Measurements from ENCODE around the gene LY86.
A peak's percentile ranks its signal among the peaks of the same experiment; 100 is the strongest.
"Not testable (repeated sequence)": the region's sequence is repeated elsewhere in the genome, so short reads cannot be mapped to it uniquely, and the experiment has no call there.

LY86 gene

GRCh38 chr6:6665555-6666243 is 77.2 kb downstream of the LY86 start:
- Histone ChIP-seq H3K36me3 (replicated peaks) (no peaks in the 10 kb centered on the region), H3K4me1 (no peaks in the 10 kb centered on the region), H3K9me3 (no peaks in the 10 kb centered on the region), H3K4me3 (no peak overlapping the region), H3K27me3 (ENCODE audit: low read depth) (peaks cover 6% of the 10 kb centered on the region)
- in situ Hi-C loops (cut with MboI; ENCODE audit: low sequenced_read_pairs): no loop called here
- DNase-seq (ENCODE audit: low spot score in 2 of 2): no peak

- DNase-seq (ENCODE audit: low spot score in 2 of 2); H3K27me3 ChIP-seq (ENCODE audit: low read depth); in situ Hi-C loops (cut with MboI; ENCODE audit: low sequenced_read_pairs); H3K4me3 ChIP-seq; H3K4me1 ChIP-seq; H3K9me3 ChIP-seq; H3K36me3 ChIP-seq (replicated peaks): not testable (repeated sequence)
Observed at GRCh38 chr6:6670150-6670549, 81.6 kb downstream of the LY86 start.

- in situ Hi-C loops (cut with MboI; ENCODE audit: low sequenced_read_pairs): loop anchor here (5.0 to 25.0 kb wide), 2 partner anchors 562 to 937 kb away; no protein-coding TSS in a partner anchor
- H3K9me3 ChIP-seq: no peaks in the 10 kb centered on the region
- no peak overlapping the region for H3K4me3 ChIP-seq
- DNase-seq (ENCODE audit: low spot score in 2 of 2): peak in 1 of 2 experiments; percentile 58
- no peaks in the 10 kb centered on the region for H3K4me1 ChIP-seq
- peaks cover 4% of the 10 kb centered on the region; the same call in 1 of the 2 replicates for H3K27me3 ChIP-seq (ENCODE audit: low read depth)
- H3K36me3 ChIP-seq (replicated peaks): no peaks in the 10 kb centered on the region
Observed at GRCh38 chr6:6674872-6675271, 86.4 kb downstream of the LY86 start.

GRCh38 chr6:6676910-6677441 is 88.5 kb downstream of the LY86 start:
- Histone ChIP-seq H3K27me3 (ENCODE audit: low read depth) (no peaks in the 10 kb centered on the region), H3K36me3 (replicated peaks) (no peaks in the 10 kb centered on the region), H3K4me1 (no peaks in the 10 kb centered on the region), H3K9me3 (no peaks in the 10 kb centered on the region), H3K4me3 (no peak overlapping the region)
- in situ Hi-C loops (cut with MboI; ENCODE audit: low sequenced_read_pairs): loop anchor here (5.0 to 25.0 kb wide), 2 partner anchors 560 to 935 kb away; no protein-coding TSS in a partner anchor
- peak; percentile 51 to 85 for DNase-seq (ENCODE audit: low spot score in 2 of 2)

GRCh38 chr6:6678185-6678671 is 89.7 kb downstream of the LY86 start:
- H3K9me3 ChIP-seq: no peaks in the 10 kb centered on the region
- H3K4me1 ChIP-seq: no peaks in the 10 kb centered on the region
- H3K36me3 ChIP-seq (replicated peaks): no peaks in the 10 kb centered on the region
- DNase-seq (ENCODE audit: low spot score in 2 of 2): no peak
- no peak overlapping the region for H3K4me3 ChIP-seq
- H3K27me3 ChIP-seq (ENCODE audit: low read depth): no peaks in the 10 kb centered on the region
- in situ Hi-C loops (cut with MboI; ENCODE audit: low sequenced_read_pairs): loop anchor here (5.0 to 25.0 kb wide), 2 partner anchors 559 to 934 kb away; no protein-coding TSS in a partner anchor

- H3K4me1 ChIP-seq: no peaks in the 10 kb centered on the region
Observed at GRCh38 chr6:6678811-6679210, 90.3 kb downstream of the LY86 start.

GRCh38 chr6:6679633-6680032 is 91.1 kb downstream of the LY86 start:
- in situ Hi-C loops (cut with MboI; ENCODE audit: low sequenced_read_pairs): loop anchor here (5.0 to 25.0 kb wide), 2 partner anchors 558 to 933 kb away; no protein-coding TSS in a partner anchor

More at GRCh38 chr6:6678811-6679210, 90.3 kb downstream of the LY86 start:
- in situ Hi-C loops (cut with MboI; ENCODE audit: low sequenced_read_pairs): loop anchor here (5.0 to 25.0 kb wide), 2 partner anchors 558 to 933 kb away; no protein-coding TSS in a partner anchor
- Histone ChIP-seq H3K27me3 (ENCODE audit: low read depth) (no peaks in the 10 kb centered on the region), H3K9me3 (no peaks in the 10 kb centered on the region), H3K36me3 (replicated peaks) (no peaks in the 10 kb centered on the region), H3K4me3 (no peak overlapping the region)
- no peak for DNase-seq (ENCODE audit: low spot score in 2 of 2)

GRCh38 chr6:6680526-6680925 is 92.0 kb downstream of the LY86 start:
- no peaks in the 10 kb centered on the region for H3K36me3 ChIP-seq (replicated peaks)
- H3K27me3 ChIP-seq (ENCODE audit: low read depth): no peaks in the 10 kb centered on the region
- in situ Hi-C loops (cut with MboI; ENCODE audit: low sequenced_read_pairs): loop anchor here (25.0 kb wide), 1 partner anchor 932 kb away; no protein-coding TSS in a partner anchor
- H3K9me3 ChIP-seq: no peaks in the 10 kb centered on the region
- no peak for DNase-seq (ENCODE audit: low spot score in 2 of 2)
- H3K4me3 ChIP-seq: no peak overlapping the region
- H3K4me1 ChIP-seq: no peaks in the 10 kb centered on the region

More at GRCh38 chr6:6679633-6680032, 91.1 kb downstream of the LY86 start:
- Histone ChIP-seq H3K4me3 (no peak overlapping the region), H3K27me3 (ENCODE audit: low read depth) (no peaks in the 10 kb centered on the region), H3K36me3 (replicated peaks) (no peaks in the 10 kb centered on the region), H3K9me3 (no peaks in the 10 kb centered on the region), H3K4me1 (no peaks in the 10 kb centered on the region)
- DNase-seq (ENCODE audit: low spot score in 2 of 2): no peak

GRCh38 chr6:6681075-6681849 is 92.7 kb downstream of the LY86 start:
- no peaks in the 10 kb centered on the region for H3K9me3 ChIP-seq
- H3K4me3 ChIP-seq: no peak overlapping the region
- no peaks in the 10 kb centered on the region for H3K27me3 ChIP-seq (ENCODE audit: low read depth)
- DNase-seq (ENCODE audit: low spot score in 2 of 2): no peak
- H3K36me3 ChIP-seq (replicated peaks): no peaks in the 10 kb centered on the region
- in situ Hi-C loops (cut with MboI; ENCODE audit: low sequenced_read_pairs): loop anchor here (25.0 kb wide), 1 partner anchor 931 kb away; no protein-coding TSS in a partner anchor
- peaks cover under 1% of the 10 kb centered on the region; the same call in 1 of the 2 replicates for H3K4me1 ChIP-seq

- Histone ChIP-seq H3K4me1 (peaks cover 5% of the 10 kb centered on the region), H3K9me3 (no peaks in the 10 kb centered on the region), H3K4me3 (no peak overlapping the region), H3K27me3 (ENCODE audit: low read depth) (no peaks in the 10 kb centered on the region), H3K36me3 (replicated peaks) (no peaks in the 10 kb centered on the region)
- in situ Hi-C loops (cut with MboI; ENCODE audit: low sequenced_read_pairs): loop anchor here (25.0 kb wide), 1 partner anchor 930 kb away; no protein-coding TSS in a partner anchor
- DNase-seq (ENCODE audit: low spot score in 2 of 2): no peak
Observed at GRCh38 chr6:6682225-6682624, 93.7 kb downstream of the LY86 start.

GRCh38 chr6:6683969-6684833 is 95.7 kb downstream of the LY86 start:
- in situ Hi-C loops (cut with MboI; ENCODE audit: low sequenced_read_pairs): loop anchor here (25.0 kb wide), 1 partner anchor 928 kb away; no protein-coding TSS in a partner anchor
- Histone ChIP-seq H3K27me3 (ENCODE audit: low read depth) (no peaks in the 10 kb centered on the region), H3K9me3 (no peaks in the 10 kb centered on the region), H3K36me3 (replicated peaks) (no peaks in the 10 kb centered on the region), H3K4me1 (peaks cover 9% of the 10 kb centered on the region), H3K4me3 (no peak overlapping the region)
- DNase-seq (ENCODE audit: low spot score in 2 of 2): no peak

GRCh38 chr6:6685249-6686040 is 96.9 kb downstream of the LY86 start:
- in situ Hi-C loops (cut with MboI; ENCODE audit: low sequenced_read_pairs): loop anchor here (25.0 kb wide), 1 partner anchor 927 kb away; no protein-coding TSS in a partner anchor
- H3K4me3 ChIP-seq: no peak overlapping the region
- DNase-seq (ENCODE audit: low spot score in 2 of 2): no peak
- H3K9me3 ChIP-seq: no peaks in the 10 kb centered on the region
- H3K27me3 ChIP-seq (ENCODE audit: low read depth): no peaks in the 10 kb centered on the region
- no peaks in the 10 kb centered on the region for H3K36me3 ChIP-seq (replicated peaks)
- H3K4me1 ChIP-seq: peaks cover 9% of the 10 kb centered on the region
